Small intestine (tissue), 7 donors: ENCODE results near the gene SCG3. TPM values are rescaled to one million over a fixed set of nuclear protein-coding genes. Genes with fewer than 3 reads are reported as not detected.

Source experiments
- DNase-seq, 2 donors: peaks; one replicate each; pipeline versions ENCODE4 v3.0.0 to v3.0.0-alpha.2; 2013
- FAIRE-seq: peaks from 2 replicates; lab custom pipeline; 2012; peaks lifted over from hg19 to GRCh38; lab: Jason Lieb, UNC
- H3K27ac ChIP-seq, 3 donors: one replicate each; pipeline ENCODE4 v1.5.1; 2013; ENCODE audit warnings: low read length in 2 of 3, mild to moderate bottlenecking in 2 of 3, control low read depth in 1 of 3, inconsistent platforms in 1 of 3, low read depth in 1 of 3, moderate library complexity in 1 of 3
- H3K27me3 ChIP-seq, 3 donors: one replicate each; pipeline ENCODE4 v1.6.1; 2013; ENCODE audit warnings: low read length in 3 of 3, inconsistent platforms in 1 of 3; ENCODE audit not compliant: control insufficient read depth in 3 of 3, insufficient read depth in 3 of 3
- H3K36me3 ChIP-seq, 3 donors: one replicate each; pipeline ENCODE4 v1.6.1; 2013; ENCODE audit warnings: low read length in 3 of 3, inconsistent platforms in 1 of 3, low read depth in 1 of 3, mild to moderate bottlenecking in 1 of 3, moderate library complexity in 1 of 3; ENCODE audit not compliant: control insufficient read depth in 3 of 3, insufficient read depth in 2 of 3
- H3K4me1 ChIP-seq, 3 donors: one replicate each; pipeline ENCODE4 v1.6.1; 2013; ENCODE audit warnings: low read length in 2 of 3, inconsistent platforms in 1 of 3, low read depth in 1 of 3, mild to moderate bottlenecking in 1 of 3, moderate library complexity in 1 of 3; ENCODE audit not compliant: control insufficient read depth in 3 of 3, insufficient read depth in 2 of 3
- H3K4me3 ChIP-seq, 3 donors: one replicate each; pipeline ENCODE4 v1.5.1; 2013; ENCODE audit warnings: low read length in 3 of 3, control low read depth in 1 of 3, inconsistent platforms in 1 of 3, low read depth in 1 of 3, mild to moderate bottlenecking in 1 of 3, moderate library complexity in 1 of 3
- H3K9me3 ChIP-seq, 2 donors: one replicate each; pipeline ENCODE4 v1.6.1; 2013; ENCODE audit warnings: low read depth in 1 of 2, low read length in 1 of 2; ENCODE audit not compliant: control insufficient read depth in 2 of 2, insufficient read depth in 1 of 2
- WGBS, 3 donors: extraction: QIAGEN DNeasy Blood & Tissue Kit; methylation state at CpG; one replicate each; pipeline ENCODE4 v1.1.7; 2013; 5-methylcytosine and 5-hydroxymethylcytosine counted together
- polyA plus RNA-seq, 4 donors: library from polyadenylated mRNA; stranded (reverse) in 3 of 4; unstranded in 1 of 4; fragments of 200-250 nt in 3 of 4; fragments of 120-200 nt in 1 of 4; gene quantifications; one replicate each; pipeline versions ENCODE4 v1.2.1 to v1.2.3, GENCODE V29; 2013
- donor health status: healthy with polysubstance abuse.
- donor health status: control.
- donor health status: control.
- donor health status: Bipolar disorder and iron deficiency.
- donor health status: healthy.

SCG3 gene
- polyA plus RNA-seq, 4 donors, result 0.27 to 4.7 (median 4.2) TPM; not detected in 1

DNA sequence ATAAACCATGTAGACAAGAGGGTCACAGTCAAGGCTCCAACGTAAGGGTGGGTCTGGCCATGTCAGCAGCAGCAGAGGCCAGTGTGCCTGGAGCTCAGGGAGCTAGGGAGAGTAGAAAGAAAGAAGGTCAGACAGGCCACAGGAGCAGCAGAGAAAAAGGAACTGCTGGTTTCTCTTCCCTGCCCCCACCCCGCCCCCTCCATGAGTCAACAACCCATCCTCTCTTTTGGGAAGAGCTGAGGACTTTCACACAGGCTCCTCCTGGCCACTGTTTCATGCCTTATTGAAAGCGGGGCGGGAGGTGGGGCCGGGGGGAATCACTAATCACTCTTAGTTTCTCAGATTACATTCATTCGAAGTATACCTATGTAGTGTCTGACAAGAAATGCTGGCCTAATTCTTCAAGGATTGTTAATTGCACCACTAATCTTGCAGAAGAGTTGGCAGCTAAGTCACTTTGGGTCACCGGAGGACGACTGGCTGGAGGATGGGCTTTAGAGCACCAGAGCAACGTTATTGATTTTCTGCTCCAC lies 9.1 kb upstream of the SCG3 start:
- DNase-seq (no peak), FAIRE-seq (no peak)
- Histone ChIP-seq H3K27me3 (peaks cover 0 to 14% (median 0%) of the 10 kb centered on the region in 3 donors), H3K27ac (no peak overlapping the region), H3K4me3 (no peak overlapping the region), H3K4me1 (no peaks in the 10 kb centered on the region), H3K36me3 (no peaks in the 10 kb centered on the region), H3K9me3 (no peaks in the 10 kb centered on the region)
- 17 to 37% (median 22%) methylated on average over 9 of the region's 9 CpGs for WGBS, 3 donors

DNA sequence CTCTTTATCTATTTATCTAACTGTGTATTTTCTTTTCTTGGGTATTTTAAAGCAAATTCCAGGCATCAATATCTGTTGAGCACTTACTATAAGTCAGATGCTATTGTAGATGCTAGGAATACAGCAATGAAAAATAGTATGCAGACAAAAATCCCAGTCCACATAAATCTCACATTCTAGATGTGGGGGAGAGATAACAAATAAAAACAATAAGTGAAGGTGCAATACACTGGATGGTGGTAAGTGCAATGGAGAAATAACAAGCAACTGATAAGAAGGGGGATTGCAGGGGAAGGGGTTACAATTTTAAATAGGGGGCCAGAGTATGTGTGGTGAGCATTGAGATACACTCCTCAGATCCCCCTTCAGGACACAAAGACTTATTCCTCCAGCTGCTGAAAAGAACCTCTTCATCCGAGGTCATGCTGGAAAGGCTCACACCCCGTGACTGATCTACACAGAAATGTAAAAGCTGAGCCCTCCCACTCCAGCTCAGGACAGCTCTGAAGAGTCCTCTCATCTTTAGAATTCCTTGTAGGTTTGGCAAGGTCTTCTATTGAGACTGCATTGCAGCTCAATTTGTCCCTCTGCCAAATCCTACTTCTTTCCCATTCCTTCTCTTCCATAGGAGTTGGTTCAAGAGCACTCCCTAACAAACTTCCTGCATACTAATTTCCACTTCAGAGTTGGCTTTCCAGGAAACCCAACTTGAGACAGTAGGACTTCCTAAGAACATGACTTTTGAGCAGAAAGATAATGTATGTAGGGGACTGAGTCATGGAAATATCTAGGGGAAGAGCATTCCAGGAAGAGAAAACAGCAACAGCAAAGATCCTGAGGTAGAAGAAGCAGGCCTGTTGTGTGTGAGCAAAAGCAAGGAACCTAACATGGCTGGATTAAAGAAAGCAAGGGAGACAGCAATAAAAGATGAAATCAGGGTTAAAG lies 8.1 kb upstream of the SCG3 start:
- WGBS, 3 donors, result 46 to 66% (median 51%) methylated on average over 2 of the region's 2 CpGs
- Histone ChIP-seq H3K27me3 (peaks cover 0 to 14% (median 0%) of the 10 kb centered on the region in 3 donors), H3K27ac (no peak overlapping the region), H3K36me3 (no peaks in the 10 kb centered on the region), H3K4me1 (no peaks in the 10 kb centered on the region), H3K4me3 (no peak overlapping the region), H3K9me3 (no peaks in the 10 kb centered on the region)
- DNase-seq (no peak), FAIRE-seq (no peak)

DNA sequence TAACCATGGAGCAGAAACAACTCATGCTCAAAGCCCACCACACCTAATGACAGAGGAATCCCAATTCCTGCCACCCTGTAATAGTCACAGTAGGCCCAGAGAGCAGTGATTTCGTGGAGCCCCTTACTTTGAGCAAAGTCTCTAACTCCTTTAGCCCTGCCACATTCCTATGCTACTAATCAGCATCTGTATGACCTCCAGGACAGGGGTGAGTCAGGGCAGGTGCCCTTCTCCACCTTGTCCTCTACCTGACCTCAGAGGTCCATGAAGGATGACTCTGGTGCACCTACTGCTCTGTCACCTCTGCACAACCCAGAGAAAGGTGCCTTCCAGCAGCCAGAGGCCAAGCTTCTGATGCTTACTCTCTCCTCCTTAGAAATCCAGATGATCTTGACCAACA lies 6.1 kb upstream of the SCG3 start:
- H3K36me3 ChIP-seq, result no peaks in the 10 kb centered on the region
- DNase-seq (no peak), FAIRE-seq (no peak)
- no peak overlapping the region for H3K4me3 ChIP-seq
- WGBS, 3 donors, result 12 to 26% (median 15%) methylated on average over 1 of the region's 1 CpG
- H3K27ac ChIP-seq, result no peak overlapping the region
- H3K4me1 ChIP-seq, result no peaks in the 10 kb centered on the region
- H3K9me3 ChIP-seq, result no peaks in the 10 kb centered on the region
- peaks cover 0 to 11% (median 0%) of the 10 kb centered on the region in 3 donors for H3K27me3 ChIP-seq

DNA sequence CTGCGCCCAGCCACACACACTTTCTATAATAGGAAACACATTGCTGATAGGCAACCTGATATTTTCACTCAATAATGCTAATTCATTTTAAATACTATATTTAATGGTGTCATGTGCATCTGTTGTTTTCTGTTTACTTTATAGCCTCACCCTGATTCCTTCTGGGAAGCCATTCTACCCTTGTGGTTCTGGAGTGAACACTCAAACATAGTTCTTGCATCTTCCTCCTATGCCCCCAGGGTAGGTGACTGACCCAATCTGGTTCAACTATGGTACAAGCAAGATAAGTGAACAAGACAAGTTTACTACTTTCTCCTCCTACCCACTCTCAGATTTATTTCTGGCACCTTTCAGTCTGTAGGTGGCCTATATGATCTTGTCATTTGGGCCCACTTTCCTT lies 4.3 kb upstream of the SCG3 start:
- Histone ChIP-seq H3K4me3 (no peak overlapping the region), H3K9me3 (no peaks in the 10 kb centered on the region), H3K36me3 (no peaks in the 10 kb centered on the region), H3K4me1 (peaks cover 0 to 3% (median 0%) of the 10 kb centered on the region in 3 donors), H3K27ac (no peak overlapping the region), H3K27me3 (peaks cover 0 to 5% (median 0%) of the 10 kb centered on the region in 3 donors)
- 97 to 100% (median 100%) methylated on average over 1 of the region's 1 CpG for WGBS, 3 donors
- no peak for FAIRE-seq
- no peak for DNase-seq

DNA sequence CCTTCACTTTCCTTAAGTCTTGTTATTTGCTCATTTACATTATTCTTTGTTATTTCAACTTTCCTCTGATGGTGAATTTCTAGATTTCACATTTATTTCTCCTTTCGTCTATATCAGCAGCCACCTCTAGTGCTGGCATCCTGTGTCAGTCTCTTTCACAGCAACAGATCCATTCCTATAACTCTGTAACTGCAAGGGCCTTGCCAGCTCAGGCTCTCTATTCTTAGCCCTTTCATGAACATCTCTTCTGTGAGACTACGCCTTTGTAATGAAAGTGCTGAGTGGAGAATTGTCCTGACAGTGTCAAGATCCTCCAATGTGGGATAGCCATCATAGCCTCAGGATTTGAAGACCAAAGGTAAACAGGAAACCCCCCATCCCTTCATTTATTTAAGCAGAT lies 3.9 kb upstream of the SCG3 start:
- Histone ChIP-seq H3K9me3 (no peaks in the 10 kb centered on the region), H3K27me3 (peaks cover 0 to under 1% (median 0%) of the 10 kb centered on the region in 3 donors), H3K4me1 (peaks cover 0 to 3% (median 0%) of the 10 kb centered on the region in 3 donors), H3K36me3 (no peaks in the 10 kb centered on the region), H3K4me3 (no peak overlapping the region), H3K27ac (no peak overlapping the region)
- DNase-seq (no peak), FAIRE-seq (no peak)
- WGBS, 3 donors, result 76 to 86% (median 80%) methylated on average over 2 of the region's 2 CpGs

DNA sequence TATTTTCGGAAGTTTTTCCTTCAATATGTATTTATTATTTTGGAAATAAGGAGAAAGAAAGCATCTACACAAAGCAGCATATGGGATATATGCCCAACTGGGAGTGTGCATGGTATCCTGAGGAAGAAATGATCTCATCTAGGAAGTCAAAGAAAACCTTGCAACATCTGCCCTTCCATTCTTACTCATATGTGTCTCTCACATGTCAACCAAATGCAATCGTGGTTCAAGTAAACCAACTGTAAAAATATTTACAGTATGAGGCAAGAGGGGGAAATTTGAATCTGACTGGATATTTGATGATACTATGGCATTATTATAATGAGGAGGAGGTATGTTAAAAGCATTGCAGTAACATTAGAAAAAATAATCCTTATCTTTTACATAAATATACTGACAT lies 3.2 kb upstream of the SCG3 start:
- no peak overlapping the region for H3K27ac ChIP-seq
- no peaks in the 10 kb centered on the region for H3K36me3 ChIP-seq
- WGBS, 3 donors, result 55 to 57% (median 57%) methylated on average over 2 of the region's 2 CpGs
- H3K4me1 ChIP-seq, result peaks cover 0 to 3% (median 0%) of the 10 kb centered on the region in 3 donors
- no peaks in the 10 kb centered on the region for H3K27me3 ChIP-seq
- no peak for DNase-seq
- no peak overlapping the region for H3K4me3 ChIP-seq
- FAIRE-seq, result no peak
- H3K9me3 ChIP-seq, result no peaks in the 10 kb centered on the region

DNA sequence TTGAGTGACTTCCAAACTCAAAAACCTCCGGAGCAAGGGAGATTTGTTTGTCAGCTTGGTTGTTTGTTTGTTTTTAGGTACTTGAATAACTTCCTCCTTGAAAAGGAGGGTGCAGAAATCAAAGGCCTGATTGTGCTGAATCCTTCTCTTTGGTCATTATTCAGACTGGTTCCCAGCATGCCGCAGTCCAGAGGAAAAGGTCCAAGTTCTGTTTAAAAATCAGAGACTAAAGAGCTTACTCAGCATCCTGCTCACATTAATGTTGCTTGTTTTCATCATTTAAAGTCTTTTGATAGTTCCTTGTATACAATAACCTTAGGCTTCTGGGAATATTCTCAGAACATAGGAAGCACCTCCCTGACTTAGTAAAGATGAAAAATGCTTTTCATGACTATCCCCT lies 982 bp upstream of the SCG3 start:
- FAIRE-seq (no peak), DNase-seq (no peak)
- H3K36me3 ChIP-seq, result no peaks in the 10 kb centered on the region
- peaks cover 0 to 3% (median 0%) of the 10 kb centered on the region in 3 donors for H3K4me1 ChIP-seq
- no peaks in the 10 kb centered on the region for H3K9me3 ChIP-seq
- no peak overlapping the region for H3K27ac ChIP-seq
- no peak overlapping the region for H3K4me3 ChIP-seq
- peaks cover 0 to 4% (median 0%) of the 10 kb centered on the region in 3 donors for H3K27me3 ChIP-seq
- 47 to 51% (median 50%) methylated on average over 2 of the region's 2 CpGs for WGBS, 3 donors

DNA sequence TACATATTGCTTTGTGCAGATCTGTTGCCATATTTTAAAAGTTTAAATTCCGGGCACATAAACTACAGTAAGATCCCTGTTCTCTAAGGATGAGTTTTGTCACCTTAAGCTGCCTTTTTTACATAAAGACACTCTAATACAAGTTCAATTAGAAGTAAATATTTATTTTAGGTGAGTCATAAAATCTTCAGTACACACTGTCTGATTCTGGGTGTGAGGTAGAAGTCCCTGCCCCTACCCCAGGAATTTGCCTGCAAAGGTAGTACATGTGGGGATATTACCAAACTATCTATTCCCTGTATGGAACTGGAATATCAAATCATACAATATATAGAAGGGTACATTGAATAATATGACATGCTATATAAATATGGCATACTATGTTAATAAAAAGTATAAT lies 6.3 kb downstream of the SCG3 start:
- no peak for DNase-seq
- H3K9me3 ChIP-seq, result no peaks in the 10 kb centered on the region
- H3K27me3 ChIP-seq, result peaks cover 0 to 7% (median 5%) of the 10 kb centered on the region in 3 donors
- H3K36me3 ChIP-seq, result no peaks in the 10 kb centered on the region
- FAIRE-seq, result no peak
- WGBS, 3 donors, result 0 to 42% (median 0%) methylated on average over 1 of the region's 1 CpG
- H3K4me3 ChIP-seq, result no peak overlapping the region
- H3K4me1 ChIP-seq, result no peaks in the 10 kb centered on the region
- no peak overlapping the region for H3K27ac ChIP-seq
